ENCODE data around the gene PTCH2. TPM values are rescaled to one million over a fixed set of nuclear protein-coding genes. Genes with fewer than 3 reads are reported as not detected.
"Not testable (repeated sequence)": the region's sequence is repeated elsewhere in the genome, so short reads cannot be mapped to it uniquely, and the experiment has no call there.

PTCH2 gene
- total RNA-seq, 1 experiment from 2014 or later, result 0.74 TPM

- no peak for DNase-seq (ENCODE audit: low read depth, low spot score)
- in situ Hi-C loops (cut with HindIII; ENCODE audit: low pct_unique_long_range_greater_than_20kb, low sequenced_read_pairs), result no loop called here
- no peak overlapping the region for H3K27ac ChIP-seq (ENCODE audit: low read length)
- no TSS peak for BruUV-seq (replicated peaks)
- peaks cover 53% of the 10 kb centered on the region for H3K4me1 ChIP-seq (ENCODE audit: control insufficient read depth, insufficient read depth, low read length)
- no peaks in the 10 kb centered on the region for H3K9me3 ChIP-seq (ENCODE audit: control insufficient read depth, insufficient read depth, low read depth, low read length)
- intact Hi-C loops (cut with micrococcal nuclease; ENCODE audit: unreplicated experiment), result loop anchor here (10.0 kb wide), 1 partner anchor 76 kb away; the partner anchor contains the start of genes KIF2C and RNU5D-1
- no peaks in the 10 kb centered on the region for H3K27me3 ChIP-seq (ENCODE audit: control insufficient read depth, insufficient read depth, low read length)
- ChIA-PET CTCF (interaction anchor here (0.7 kb wide), 1 partner anchor 20 kb away, joined by 10 read pairs; no protein-coding TSS in a partner anchor), POLR2A (interaction anchor here (0.6 to 0.7 kb wide), 3 partner anchors 121 to 491 kb away, joined by 3 to 7 read pairs (median 6); no protein-coding TSS in a partner anchor)
- no peak overlapping the region for H3K4me3 ChIP-seq (ENCODE audit: low read depth in 2 of 2, low read length in 2 of 2)
- TF ChIP-seq SIN3A (IDR thresholded peaks at IDR 0.05; ENCODE audit: borderline replicate concordance, insufficient read depth, low read depth, low read length) (no peak), TCF7L2 (IDR thresholded peaks at IDR 0.05; ENCODE audit: low read depth, low read length) (no peak), REST (IDR thresholded peaks at IDR 0.05; ENCODE audit: insufficient read depth in 1 of 2, low read depth in 2 of 2, low read length in 1 of 2) (no peak), POLR2AphosphoS5 (IDR thresholded peaks at IDR 0.05; ENCODE audit: low read depth, low read length) (no peak), CTCF (IDR thresholded peaks at IDR 0.05) (no peak)
- no peaks in the 10 kb centered on the region for H3K36me3 ChIP-seq (ENCODE audit: control insufficient read depth, insufficient read depth, low read length)
- ATAC-seq, result no peak
Measured at GRCh38 chr1:44811234-44811633, 31.8 kb downstream of the PTCH2 start.

- in situ Hi-C loops (cut with HindIII; ENCODE audit: low pct_unique_long_range_greater_than_20kb, low sequenced_read_pairs); ATAC-seq; BruUV-seq (replicated peaks); H3K27me3 ChIP-seq (ENCODE audit: control insufficient read depth, insufficient read depth, low read length); H3K9me3 ChIP-seq (ENCODE audit: control insufficient read depth, insufficient read depth, low read depth, low read length); H3K36me3 ChIP-seq (ENCODE audit: control insufficient read depth, insufficient read depth, low read length); H3K4me3 ChIP-seq (ENCODE audit: low read depth in 2 of 2, low read length in 2 of 2); DNase-seq (ENCODE audit: low read depth, low spot score): not testable (repeated sequence)
- Histone ChIP-seq H3K4me1 (ENCODE audit: control insufficient read depth, insufficient read depth, low read length) (peaks cover 53% of the 10 kb centered on the region), H3K27ac (ENCODE audit: low read length) (peak overlapping the region; percentile 63)
- ChIA-PET POLR2A (interaction anchor here (0.6 to 0.7 kb wide), 3 partner anchors 122 to 492 kb away, joined by 3 to 7 read pairs (median 6); no protein-coding TSS in a partner anchor), CTCF (interaction anchor here (0.7 kb wide), 1 partner anchor 20 kb away, joined by 10 read pairs; no protein-coding TSS in a partner anchor)
- intact Hi-C loops (cut with micrococcal nuclease; ENCODE audit: unreplicated experiment), result loop anchor here (10.0 kb wide), 1 partner anchor 76 kb away; the partner anchor contains the start of genes KIF2C and RNU5D-1
Measured at GRCh38 chr1:44810762-44811105, 32.3 kb downstream of the PTCH2 start.

- CTCF ChIA-PET, result interaction anchor here (0.7 kb wide), 1 partner anchor 19 kb away, joined by 10 read pairs; no protein-coding TSS in a partner anchor
- TF ChIP-seq TCF7L2 (IDR thresholded peaks at IDR 0.05; ENCODE audit: low read depth, low read length) (no peak), REST (IDR thresholded peaks at IDR 0.05; ENCODE audit: insufficient read depth in 1 of 2, low read depth in 2 of 2, low read length in 1 of 2) (no peak)
- no peaks in the 10 kb centered on the region for H3K27me3 ChIP-seq (ENCODE audit: control insufficient read depth, insufficient read depth, low read length)
- ATAC-seq, result no peak; the same call in 1 of the 2 replicates
- no peak overlapping the region for H3K4me3 ChIP-seq (ENCODE audit: low read depth in 2 of 2, low read length in 2 of 2)
- DNase-seq (ENCODE audit: low read depth, low spot score), result no peak
- in situ Hi-C loops (cut with HindIII; ENCODE audit: low pct_unique_long_range_greater_than_20kb, low sequenced_read_pairs) (no loop called here), intact Hi-C loops (cut with micrococcal nuclease; ENCODE audit: unreplicated experiment) (loop anchor here (10.0 kb wide), 1 partner anchor 75 kb away; the partner anchor contains the start of genes KIF2C and RNU5D-1)
- POLR2A ChIA-PET, result interaction anchor here (0.6 to 1.7 kb wide), 3 partner anchors 9 to 492 kb away, joined by 6 to 8 read pairs (median 7); no protein-coding TSS in a partner anchor
- peaks cover 52% of the 10 kb centered on the region for H3K4me1 ChIP-seq (ENCODE audit: control insufficient read depth, insufficient read depth, low read length)
- peak overlapping the region; percentile 63 for H3K27ac ChIP-seq (ENCODE audit: low read length)
- no TSS peak for BruUV-seq (replicated peaks)
- H3K36me3 ChIP-seq (ENCODE audit: control insufficient read depth, insufficient read depth, low read length), result no peaks in the 10 kb centered on the region
- H3K9me3 ChIP-seq (ENCODE audit: control insufficient read depth, insufficient read depth, low read depth, low read length), result no peaks in the 10 kb centered on the region
Measured at GRCh38 chr1:44810101-44810761, 32.8 kb downstream of the PTCH2 start.

Measured in Panc1 (cell line).